NCI-H526 (cell line): ENCODE measurements around the gene AFTPH.
"Not testable (repeated sequence)": the region's sequence is repeated elsewhere in the genome, so short reads cannot be mapped to it uniquely, and the experiment has no call there.

Source experiments
- DNase-seq, 2 experiments: peaks; one replicate each; lab custom pipeline; 2025; lab: John Stamatoyannopoulos, UW

Gene AFTPH

DNA sequence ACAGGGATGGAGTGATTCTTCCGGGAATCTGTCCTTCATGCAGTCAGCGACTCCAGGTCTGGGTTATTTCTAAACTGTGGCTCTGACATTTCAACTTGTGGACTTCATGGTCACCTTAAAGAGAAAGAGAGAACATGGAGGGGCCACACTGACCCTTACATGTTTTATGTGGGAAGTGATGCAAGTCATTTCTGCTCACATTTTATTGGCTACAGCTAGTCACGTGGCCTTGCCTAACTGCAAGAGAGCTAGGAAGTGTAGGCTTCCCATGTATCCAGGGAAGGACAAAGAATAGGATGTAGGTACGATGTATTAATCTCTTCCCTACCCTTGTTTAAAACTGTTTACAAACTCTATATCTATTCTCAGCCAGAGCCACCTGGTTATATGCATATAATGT lies 30.3 kb upstream of the AFTPH start:
- no peak for DNase-seq

DNA sequence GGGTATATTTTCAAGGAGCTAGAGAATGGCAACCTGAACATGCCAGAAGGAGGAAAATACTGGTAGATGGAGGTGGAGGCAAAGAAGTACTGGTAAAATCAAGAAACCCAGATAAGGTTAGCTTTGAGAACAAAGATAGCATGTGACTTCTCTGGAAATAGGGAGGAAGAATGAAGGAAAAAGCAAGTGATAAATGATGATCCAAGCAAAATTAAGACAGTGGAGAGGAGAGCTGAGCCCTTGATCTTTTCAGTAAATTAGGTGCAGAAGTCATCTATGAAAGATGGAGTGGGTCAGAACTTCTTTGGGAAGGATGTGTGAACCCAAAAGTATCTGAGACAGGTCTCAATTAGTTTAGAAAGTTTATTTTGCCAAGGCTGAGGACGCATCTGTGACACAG lies 25.7 kb upstream of the AFTPH start:
- no peak for DNase-seq

DNA sequence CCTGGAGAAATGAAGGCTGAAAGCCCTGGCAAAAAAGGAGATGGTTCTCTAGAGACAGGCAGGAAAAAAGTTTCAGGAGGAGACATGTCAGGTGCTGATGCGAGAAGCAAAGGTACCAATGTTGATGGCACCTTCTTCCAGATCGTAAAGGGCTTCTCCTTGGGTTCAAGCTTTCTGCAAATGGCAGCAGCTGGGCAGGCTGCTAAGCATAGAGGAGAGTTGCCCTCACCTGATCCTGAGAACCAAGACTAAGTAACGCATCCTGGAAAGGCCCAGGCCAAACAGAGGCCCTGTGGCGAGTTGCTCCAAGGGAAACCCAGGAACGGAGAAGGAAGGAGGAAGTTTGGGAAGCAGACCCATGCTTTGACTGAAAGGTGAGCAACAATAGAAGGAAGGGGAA lies 23.6 kb upstream of the AFTPH start:
- no peak for DNase-seq

- DNase-seq: no peak
Observed at GRCh38 chr2:64501946-64502345, 22.2 kb upstream of the AFTPH start.

- DNase-seq: no peak
Observed at GRCh38 chr2:64502860-64503259, 21.3 kb upstream of the AFTPH start.

GRCh38 chr2:64504774-64505720 lies 19.1 kb upstream of the AFTPH start:
- no peak for DNase-seq

DNA sequence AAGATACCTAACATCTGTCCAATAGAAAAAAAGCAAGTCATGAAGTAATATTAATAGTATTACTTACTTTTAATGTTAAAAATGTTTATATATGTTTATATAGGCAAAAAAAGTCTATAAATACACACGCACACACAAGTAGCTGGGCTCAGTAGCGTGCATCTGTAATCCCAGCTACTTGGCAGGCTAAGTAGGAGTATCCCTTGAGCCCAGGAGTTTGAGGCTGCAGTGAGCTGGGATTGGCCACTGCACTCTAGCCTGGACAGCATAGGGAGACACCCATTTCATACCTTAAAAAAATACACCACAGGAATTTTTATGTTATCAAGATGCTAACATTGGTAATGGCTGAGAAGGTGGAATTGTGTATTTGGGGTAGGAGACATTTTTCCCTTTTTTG lies 17.4 kb upstream of the AFTPH start:
- no peak for DNase-seq

DNA sequence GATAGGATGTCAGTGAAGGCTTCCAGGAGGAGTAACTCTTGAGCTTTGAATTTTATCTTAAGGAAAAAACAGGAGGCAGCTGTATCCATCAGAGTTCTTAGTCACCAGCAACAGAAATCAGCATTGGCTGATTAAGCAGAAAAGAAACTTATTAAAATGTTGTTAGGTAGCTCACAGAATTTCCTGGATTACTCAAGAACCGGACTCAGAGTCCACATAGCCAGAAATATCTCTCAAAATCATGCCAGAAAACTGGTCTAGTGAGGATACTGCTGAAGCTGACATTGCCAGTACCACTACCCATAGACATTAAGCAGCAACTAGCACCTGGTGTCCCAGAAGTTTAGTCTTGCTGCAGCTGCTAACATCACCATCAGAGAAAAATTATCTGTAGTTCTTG lies 10.1 kb upstream of the AFTPH start:
- no peak for DNase-seq

- DNase-seq: no peak
Observed at GRCh38 chr2:64515086-64515485, 9.0 kb upstream of the AFTPH start.

DNA sequence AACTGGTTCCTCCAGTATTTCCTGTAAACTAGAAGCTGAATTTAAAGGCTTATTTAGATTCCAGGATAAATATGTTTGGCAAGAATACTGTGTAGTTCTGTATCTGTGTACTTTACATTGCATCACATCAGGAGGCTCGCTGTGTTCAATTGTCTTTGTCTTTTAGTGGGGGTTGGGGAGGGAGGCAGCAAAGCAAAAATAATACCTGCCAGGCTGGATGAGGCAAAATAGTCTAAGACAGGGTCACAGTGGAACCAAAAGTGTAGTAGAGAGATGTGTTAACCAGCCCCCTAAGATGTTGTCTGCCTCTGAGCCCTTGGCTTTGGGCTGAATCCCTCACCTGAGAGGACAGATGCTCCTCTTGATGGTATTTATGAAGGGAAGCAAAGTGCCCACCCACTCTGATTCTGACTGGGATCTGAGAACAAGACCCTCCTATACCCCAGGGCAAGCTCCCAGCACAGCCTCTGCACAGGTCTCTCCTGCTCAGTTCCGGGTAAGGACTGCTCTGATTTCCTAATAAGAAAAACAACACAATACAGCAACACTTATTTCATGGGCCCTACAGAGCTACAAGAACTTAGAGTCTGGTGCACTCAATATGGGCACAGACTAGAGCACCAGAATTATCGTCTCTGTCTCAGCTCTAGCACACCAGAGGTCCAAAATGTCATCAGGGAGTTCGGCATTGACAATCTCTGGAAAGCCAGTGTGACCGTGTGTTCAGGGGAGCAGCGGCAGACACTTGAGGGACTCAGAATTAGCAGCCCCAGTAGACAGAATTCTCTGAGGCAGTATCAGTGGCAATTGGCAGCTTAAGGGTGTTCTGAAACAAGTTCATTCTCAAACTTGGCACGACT lies 7.2 kb upstream of the AFTPH start:
- DNase-seq: no peak

DNA sequence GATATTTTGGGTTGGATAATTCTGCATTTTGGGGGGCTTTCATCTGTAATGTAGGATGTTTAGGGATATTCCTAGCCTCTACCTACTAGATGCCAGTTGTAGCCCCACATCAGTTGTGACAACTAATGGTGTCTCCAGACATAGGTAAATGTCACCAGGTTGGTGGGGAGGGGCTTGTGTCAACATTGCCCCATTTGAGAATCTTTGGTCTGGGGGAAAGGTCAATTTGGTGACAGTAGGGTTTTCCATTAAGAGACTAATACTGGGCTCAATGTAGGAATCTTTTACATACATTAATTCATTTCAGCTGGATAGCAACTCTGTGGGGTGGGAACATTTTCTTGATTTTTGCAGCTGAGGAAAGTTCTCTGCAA lies 6.6 kb upstream of the AFTPH start:
- no peak for DNase-seq

- peak; percentile 94 to 98 for DNase-seq
Observed at GRCh38 chr2:64522843-64523428, 1.2 kb upstream of the AFTPH start.

DNA sequence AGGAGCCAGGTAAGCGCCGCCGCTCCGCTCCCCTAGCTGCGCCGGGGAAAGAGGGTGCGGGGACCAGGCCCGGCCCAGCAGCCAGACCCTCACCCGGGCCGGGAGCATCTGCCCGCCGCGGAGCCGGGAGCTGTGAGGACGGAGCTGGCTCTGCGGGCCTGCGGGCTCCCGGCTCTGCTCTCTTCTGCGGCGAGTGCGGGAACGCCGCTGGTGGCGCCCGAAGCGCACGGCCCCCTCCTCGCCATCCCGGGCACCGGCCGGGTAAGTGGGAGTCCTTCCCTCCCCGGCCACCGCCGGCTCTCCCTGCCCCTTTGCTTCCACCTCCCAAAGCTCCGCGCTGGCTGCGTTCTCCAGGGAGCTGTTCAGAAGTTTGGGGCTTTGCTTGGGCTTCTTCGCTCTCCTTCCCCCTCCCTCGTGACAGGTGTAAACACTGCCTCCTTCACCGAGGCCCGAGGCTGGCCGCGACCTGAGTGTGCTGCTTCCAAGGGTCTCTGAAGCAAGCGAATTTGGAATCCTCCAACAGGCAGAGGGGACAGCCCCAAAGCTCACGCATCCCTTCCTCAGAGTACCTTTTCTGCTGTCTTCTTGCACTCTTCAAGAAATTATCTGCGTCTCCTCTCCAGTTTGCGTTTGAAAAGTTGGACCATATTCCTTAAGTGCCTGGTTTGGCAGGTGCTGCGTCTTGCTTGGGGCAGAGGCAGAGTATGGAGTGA lies 632 bp downstream of the AFTPH start:
- DNase-seq: peak; percentile 38 to 66

DNA sequence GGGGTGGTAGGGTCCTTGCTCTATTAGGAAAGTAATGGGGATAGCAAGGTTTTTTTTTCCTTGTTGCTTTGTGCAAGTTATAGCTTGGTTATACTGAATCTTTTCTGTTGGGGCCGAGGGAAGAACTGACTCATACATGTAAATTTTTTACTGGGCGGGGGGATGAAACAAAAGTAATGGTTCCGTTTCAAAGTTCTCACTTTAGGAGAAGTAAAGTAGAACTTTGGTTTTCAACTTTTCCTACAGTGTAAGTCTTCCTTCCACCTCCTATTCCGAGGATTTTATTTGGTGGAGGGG lies 1.1 kb downstream of the AFTPH start:
- no peak for DNase-seq

DNA sequence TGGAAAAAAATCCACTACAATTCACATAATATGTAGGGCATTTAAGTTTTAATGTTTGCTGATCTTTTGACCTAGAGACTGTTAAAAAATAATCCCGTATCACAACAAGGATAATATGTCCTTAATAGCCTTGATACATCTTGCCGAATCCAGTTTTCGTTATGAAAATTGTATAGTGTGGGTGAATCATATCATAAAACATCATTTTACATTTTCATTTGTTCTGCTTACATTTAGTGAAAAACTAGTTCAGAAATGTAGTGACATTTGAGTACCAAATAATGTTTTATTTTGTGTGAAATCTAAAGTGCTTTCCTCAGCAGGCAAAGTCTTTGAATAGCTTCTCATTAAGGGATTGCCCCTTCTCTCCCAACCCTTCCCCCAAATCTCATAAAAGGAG lies 1.9 kb downstream of the AFTPH start:
- DNase-seq: no peak

DNA sequence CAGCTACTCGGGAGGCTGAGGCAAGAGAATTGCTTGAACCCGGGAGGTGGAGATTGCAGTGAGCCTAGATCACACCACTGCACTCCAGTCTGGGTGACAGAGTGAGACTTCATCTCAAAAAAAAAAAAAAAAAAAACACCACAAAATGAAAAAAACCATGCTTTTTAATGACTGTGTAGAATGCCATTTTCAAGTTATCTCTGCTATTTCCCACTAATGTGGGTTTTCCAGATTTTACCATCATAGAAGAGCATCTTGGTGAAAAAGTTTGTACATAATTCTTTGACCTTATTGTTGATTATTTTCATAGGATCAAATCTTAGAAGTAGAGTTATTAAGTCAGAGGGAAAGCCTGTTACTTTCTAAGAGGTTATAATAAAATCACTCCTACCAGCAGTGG lies 6.8 kb downstream of the AFTPH start:
- DNase-seq: not testable (repeated sequence)

DNA sequence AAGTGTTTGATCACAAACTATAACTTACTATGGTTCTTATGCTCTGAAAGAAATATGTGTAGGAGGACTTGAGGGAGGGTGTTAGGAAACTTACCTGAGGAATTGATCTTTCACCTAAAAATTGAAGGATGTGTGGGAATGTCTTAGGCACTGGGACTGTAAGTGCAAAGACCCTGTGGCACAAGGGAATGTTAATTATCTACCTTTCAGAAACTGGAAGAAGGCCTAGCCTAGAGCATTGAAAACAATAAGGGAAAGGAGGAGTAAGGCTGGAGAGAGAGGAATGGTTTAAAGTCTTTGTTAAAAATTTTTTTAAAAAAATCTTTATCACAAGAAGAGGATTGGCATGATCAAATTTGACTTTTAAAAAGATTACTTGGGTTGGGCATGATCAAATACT lies 7.9 kb downstream of the AFTPH start:
- DNase-seq: no peak

DNA sequence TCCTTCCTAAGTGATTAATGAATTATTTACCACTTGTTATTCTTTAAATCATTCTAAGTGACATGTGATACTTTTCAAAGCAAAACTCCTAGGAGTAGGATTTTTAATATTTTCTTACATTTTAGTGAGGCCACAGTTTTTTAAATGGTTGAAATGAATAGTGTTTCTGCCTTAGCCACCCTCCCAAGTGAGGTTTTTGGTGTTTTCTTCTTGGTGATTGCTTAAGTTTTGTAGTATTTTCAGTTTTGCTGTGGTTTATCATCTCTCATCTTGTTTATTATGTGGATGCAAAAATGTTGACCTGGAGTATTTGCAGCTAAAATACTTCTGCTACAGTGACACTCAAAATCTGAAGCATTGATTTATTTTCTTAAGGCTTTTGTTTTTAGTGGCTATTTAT lies 9.8 kb downstream of the AFTPH start:
- no peak for DNase-seq

- DNase-seq: no peak
Observed at GRCh38 chr2:64534363-64534762, 10.2 kb downstream of the AFTPH start.

- DNase-seq: no peak
Observed at GRCh38 chr2:64535024-64535423, 10.9 kb downstream of the AFTPH start.

DNA sequence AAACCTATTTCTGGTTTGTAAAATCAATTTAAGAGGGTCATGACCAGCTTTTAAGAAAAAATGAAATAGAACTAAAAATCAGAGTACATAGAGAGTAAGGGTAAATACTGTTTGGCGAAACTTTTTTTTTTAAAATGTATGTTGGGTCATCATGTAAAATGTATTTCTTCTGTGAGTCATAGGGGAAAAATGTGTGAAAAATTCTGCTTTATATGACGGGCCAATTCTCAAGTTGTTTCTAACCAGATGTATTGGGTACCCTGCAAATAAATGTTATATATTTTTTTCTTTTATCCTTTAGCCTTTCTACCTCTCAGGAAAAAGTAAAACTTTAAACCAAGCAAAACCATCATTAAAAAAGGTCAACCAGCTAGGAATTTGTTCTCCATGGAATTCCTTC lies 13.9 kb downstream of the AFTPH start:
- DNase-seq: no peak

GRCh38 chr2:64538764-64539433 lies 14.8 kb downstream of the AFTPH start:
- DNase-seq: no peak
